Bronchial epithelial cell (primary cell): Measurements from ENCODE around the gene RMC1. TPM values are rescaled to one million over a fixed set of nuclear protein-coding genes. Genes with fewer than 3 reads are reported as not detected.
"Not testable (repeated sequence)": the region's sequence is repeated elsewhere in the genome, so short reads cannot be mapped to it uniquely, and the experiment has no call there.

Source experiments
- DNase-seq: peaks from one replicate; pipeline ENCODE4 v3.0.0-alpha.2; 2010; ENCODE audit warnings: low read depth
- FAIRE-seq: peaks from 2 replicates; lab custom pipeline; 2011; peaks lifted over from hg19 to GRCh38; lab: Jason Lieb, UNC
- H3K27me3 ChIP-seq: 2 replicates; pipeline ENCODE4 v1.5.1; 2011; ENCODE audit warnings: low read length; ENCODE audit not compliant: control insufficient read depth, insufficient read depth
- H3K36me3 ChIP-seq: 2 replicates; pipeline ENCODE4 v1.5.1; 2011; ENCODE audit warnings: low read length; ENCODE audit not compliant: control insufficient read depth, insufficient read depth
- H3K4me3 ChIP-seq: 2 replicates; pipeline ENCODE4 v1.5.1; 2011; ENCODE audit warnings: mild to moderate bottlenecking, low read depth, low read length, control low read depth
- CTCF ChIP-seq: IDR thresholded peaks from 2 replicates; pipeline ENCODE4 v1.5.1; 2011; ENCODE audit warnings: mild to moderate bottlenecking, moderate library complexity, low read length, control low read depth, inconsistent platforms; ENCODE audit not compliant: insufficient read depth, severe bottlenecking
- total RNA-seq: library from RNA; depleted of rRNA; stranded (reverse); fragments of >200 nt; gene quantifications from 2 replicates; pipeline ENCODE4 v1.2.1, GENCODE V29; 2014

The RMC1 gene
- total RNA-seq, 1 donor from 2014 or later = 27.4 TPM

DNA sequence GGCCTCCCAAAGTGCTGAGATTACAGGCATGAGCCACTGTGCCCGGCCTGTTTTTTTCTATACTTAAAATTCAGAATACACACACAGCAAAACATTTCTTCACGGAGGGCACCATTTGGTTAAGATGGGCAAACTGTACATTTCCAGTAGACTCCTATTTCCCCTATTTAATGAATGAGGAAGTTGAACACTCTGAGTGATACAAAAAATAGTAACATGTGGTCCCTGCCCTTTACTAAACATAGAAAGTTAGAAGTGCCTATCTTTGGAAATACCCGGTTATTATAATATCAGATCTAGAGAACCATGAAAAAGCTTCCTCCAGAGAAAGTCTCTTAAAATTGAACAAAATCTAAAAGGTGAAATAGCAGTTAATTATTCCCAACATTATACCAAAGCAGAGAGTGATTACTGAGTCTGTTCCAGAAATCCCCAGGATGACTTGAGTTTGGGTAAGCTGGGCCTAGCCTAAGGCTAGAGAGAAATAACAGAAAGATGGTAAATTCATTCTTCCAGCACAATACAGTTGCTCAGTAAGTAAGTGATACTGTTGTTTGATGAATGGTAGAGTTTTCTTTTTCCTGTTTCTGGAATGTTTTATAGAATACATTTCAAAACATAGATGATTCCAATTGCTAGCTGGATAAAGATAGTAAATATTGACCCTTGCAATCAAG lies 23.3 kb upstream of the RMC1 start:
- TF ChIP-seq CTCF = no peak
- Histone ChIP-seq H3K4me3 (no peak overlapping the region), H3K36me3 (peaks cover 16% of the 10 kb centered on the region), H3K27me3 (no peaks in the 10 kb centered on the region)
- DNase-seq = no peak
- FAIRE-seq = no peak

GRCh38 chr18:23484561-23485182 lies 18.6 kb upstream of the RMC1 start:
- no peak for DNase-seq
- H3K36me3 ChIP-seq = peaks cover 6% of the 10 kb centered on the region
- no peaks in the 10 kb centered on the region for H3K27me3 ChIP-seq
- TF ChIP-seq CTCF = no peak
- H3K4me3 ChIP-seq = no peak overlapping the region
- FAIRE-seq = peak; percentile 28

DNA sequence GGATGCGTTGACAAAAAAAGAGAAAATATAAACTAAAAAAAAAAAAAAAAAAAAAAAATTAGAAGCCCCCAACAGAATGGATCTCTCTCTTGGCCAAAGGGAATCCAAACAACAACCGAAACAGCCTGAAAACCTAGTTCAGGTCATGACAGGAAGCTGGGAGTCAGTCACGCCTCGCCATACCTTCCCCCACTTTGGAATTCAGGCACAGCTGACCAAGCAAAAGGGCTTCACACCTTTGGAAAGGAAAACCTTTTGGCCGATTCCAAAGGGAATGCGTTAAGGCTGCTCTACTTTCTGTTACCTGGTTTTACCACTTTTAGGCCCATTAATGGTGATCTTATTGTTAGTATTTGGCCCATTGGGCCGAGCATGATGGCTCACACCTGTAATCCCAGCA lies 17.9 kb upstream of the RMC1 start:
- Histone ChIP-seq H3K4me3 (no peak overlapping the region), H3K36me3 (peaks cover 2% of the 10 kb centered on the region), H3K27me3 (no peaks in the 10 kb centered on the region)
- no peak for TF ChIP-seq CTCF
- no peak for DNase-seq
- FAIRE-seq = no peak

DNA sequence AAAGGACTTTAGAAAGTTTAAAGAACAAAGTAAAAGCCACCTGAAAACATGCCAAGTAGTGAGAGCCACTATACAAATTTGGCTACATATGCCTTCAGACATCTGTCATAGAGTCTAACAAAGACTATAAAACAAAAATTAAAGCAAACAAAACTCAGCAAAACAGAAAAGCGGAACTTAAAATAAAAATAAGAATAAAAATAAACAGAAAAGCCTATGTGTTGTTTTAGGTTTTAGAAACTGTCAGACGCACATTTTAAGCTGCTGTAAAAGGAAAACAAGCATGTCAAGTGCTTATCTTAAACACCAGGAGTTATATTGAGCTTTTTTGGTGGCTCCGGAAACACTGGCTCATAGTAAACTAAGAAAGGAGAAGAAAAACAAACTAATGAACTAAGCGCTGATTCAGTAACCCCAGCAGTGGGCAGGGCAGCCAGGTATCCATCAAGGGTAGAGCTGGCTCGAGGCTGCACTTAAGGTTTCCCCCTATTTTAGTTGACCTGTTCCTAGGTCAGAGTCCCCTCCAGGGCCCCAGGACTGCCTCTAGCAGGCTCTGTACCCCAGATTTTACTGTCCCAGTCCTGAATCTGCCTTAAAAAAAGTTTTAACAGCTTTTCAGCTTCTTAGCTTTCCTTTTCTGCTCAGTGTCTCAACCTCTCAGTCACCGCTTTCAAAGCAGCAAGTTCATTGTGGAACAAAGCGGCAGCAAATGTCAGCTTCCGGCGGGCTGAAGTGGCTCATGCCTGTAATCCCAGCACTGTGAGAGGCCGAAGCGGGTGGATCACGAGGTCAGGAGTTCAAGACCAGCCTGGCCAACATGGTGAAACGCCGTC lies 15.4 kb upstream of the RMC1 start:
- H3K4me3 ChIP-seq = peak overlapping the region; percentile 10

DNA sequence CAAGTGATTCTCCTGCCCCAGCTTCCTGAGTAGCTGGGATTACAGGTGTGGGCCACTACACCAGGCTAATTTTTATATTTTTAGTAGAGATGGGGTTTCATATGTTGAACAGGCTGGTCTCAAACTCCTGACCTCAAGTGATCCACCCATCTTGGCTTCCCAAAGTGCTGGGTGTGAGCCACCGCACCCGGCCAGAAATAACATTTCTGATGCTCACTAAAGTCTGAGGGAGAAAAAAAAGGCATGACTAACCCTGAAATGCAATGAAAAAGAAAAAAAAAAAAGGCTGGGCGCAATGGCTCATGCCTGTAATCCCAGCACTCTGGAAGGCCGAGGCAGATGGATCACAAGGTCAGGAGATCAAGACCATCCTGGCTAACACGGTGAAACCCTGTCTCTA lies 13.7 kb upstream of the RMC1 start:
- FAIRE-seq, DNase-seq, H3K27me3 ChIP-seq: not testable (repeated sequence)

More for the DNA sequence above, 15.4 kb upstream of the RMC1 start:
- Histone ChIP-seq H3K36me3 (no peaks in the 10 kb centered on the region), H3K27me3 (no peaks in the 10 kb centered on the region)
- peak; percentile 66 for DNase-seq
- TF ChIP-seq CTCF = no peak
- FAIRE-seq = no peak

DNA sequence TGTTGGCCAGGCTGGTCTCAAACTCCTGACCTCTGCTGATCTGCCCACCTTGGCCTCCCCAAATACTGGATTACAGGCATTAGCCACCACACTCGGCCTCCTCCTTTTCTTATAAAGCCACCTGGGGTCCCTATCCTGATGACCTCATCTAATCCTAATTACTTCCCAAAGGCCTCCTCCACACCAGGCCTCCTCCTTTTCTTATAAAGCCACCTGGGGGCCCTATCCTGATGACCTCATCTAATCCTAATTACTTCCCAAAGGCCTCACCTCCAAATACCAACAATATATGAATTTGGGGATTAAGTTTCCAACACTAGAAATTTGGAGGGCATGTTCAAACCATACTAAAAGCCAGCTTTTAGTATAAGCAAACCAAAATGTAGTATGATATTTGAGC lies 9.7 kb upstream of the RMC1 start:
- TF ChIP-seq CTCF = no peak
- no peaks in the 10 kb centered on the region for H3K27me3 ChIP-seq
- H3K36me3 ChIP-seq = no peaks in the 10 kb centered on the region
- no peak for DNase-seq
- no peak overlapping the region for H3K4me3 ChIP-seq
- no peak for FAIRE-seq

More for the DNA sequence above, 13.7 kb upstream of the RMC1 start:
- H3K4me3 ChIP-seq, H3K36me3 ChIP-seq: not testable (repeated sequence)
